Esophagus squamous epithelium (tissue), 5 donors: ENCODE data around the gene APLF. TPM values are rescaled to one million over a fixed set of nuclear protein-coding genes. Genes with fewer than 3 reads are reported as not detected.

Source experiments
- DNase-seq: peaks from one replicate; lab custom pipeline; 2025; lab: John Stamatoyannopoulos, UW
- H3K27ac ChIP-seq, 4 donors: fragments of 200-600 bp; sonication (generic); one replicate each; pipeline ENCODE4 v1.5.1; 2016 to 2019; ENCODE audit warnings: mild to moderate bottlenecking in 1 of 4
- H3K27me3 ChIP-seq, 4 donors: fragments of 200-600 bp; sonication (generic); 1 replicate in 3 of 4; 2 replicates in 1 of 4; pipeline versions ENCODE4 v1.5.1 to v1.6.0; 2017 to 2021; ENCODE audit warnings: antibody characterized with exemption in 1 of 4
- H3K36me3 ChIP-seq, 3 donors: fragments of 200-600 bp; sonication (generic); one replicate each; pipeline ENCODE4 v1.5.1; 2016 to 2019
- H3K4me1 ChIP-seq, 3 donors: fragments of 200-600 bp; sonication (generic); one replicate each; pipeline ENCODE4 v1.5.1; 2017 to 2019
- H3K4me3 ChIP-seq, 4 donors: fragments of 200-600 bp; sonication (generic); 1 replicate in 3 of 4; 2 replicates in 1 of 4; pipeline ENCODE4 v1.5.1; 2016 to 2019; ENCODE audit warnings: mild to moderate bottlenecking in 2 of 4, moderate library complexity in 1 of 4
- H3K9me3 ChIP-seq, 3 donors: fragments of 200-600 bp; sonication (generic); one replicate each; pipeline ENCODE4 v1.5.1; 2016 to 2019
- CTCF ChIP-seq, 6 experiments: fragments of 450-650 bp in 4 of 6; fragments of 200-600 bp in 2 of 6; sonication (generic) in 2 of 6; IDR thresholded peaks; one replicate each; pipeline ENCODE4 v1.5.1; 2016 to 2019; ENCODE audit warnings: antibody characterized with exemption in 6 of 6, mild to moderate bottlenecking in 4 of 6, moderate library complexity in 4 of 6
- POLR2A ChIP-seq, 4 donors: fragments of 450-650 bp; IDR thresholded peaks; one replicate each; pipeline ENCODE4 v1.6.1; 2017; ENCODE audit warnings: antibody characterized with exemption in 4 of 4, mild to moderate bottlenecking in 4 of 4, moderate library complexity in 3 of 4
- WGBS, 2 donors: methylation state at CpG; one replicate each; pipeline ENCODE4 v1.1.5; 2018; 5-methylcytosine and 5-hydroxymethylcytosine counted together
- intact Hi-C: fragments of 100-400 bp; cut with DNase I; formaldehyde crosslinking; loops from one replicate; pipeline ENCODE4 v1.15.0; 2022
- total RNA-seq, 4 donors: library from RNA; depleted of rRNA; stranded (reverse); fragments of >200 nt; gene quantifications; one replicate each; pipeline ENCODE4 v1.1.0, GENCODE V29; 2016
- donor health status: DM: yes; HTN: yes; CAD: no.

The APLF gene
- total RNA-seq, 4 donors from 2014 or later: 3.2 to 9.5 (median 4.7) TPM

DNA sequence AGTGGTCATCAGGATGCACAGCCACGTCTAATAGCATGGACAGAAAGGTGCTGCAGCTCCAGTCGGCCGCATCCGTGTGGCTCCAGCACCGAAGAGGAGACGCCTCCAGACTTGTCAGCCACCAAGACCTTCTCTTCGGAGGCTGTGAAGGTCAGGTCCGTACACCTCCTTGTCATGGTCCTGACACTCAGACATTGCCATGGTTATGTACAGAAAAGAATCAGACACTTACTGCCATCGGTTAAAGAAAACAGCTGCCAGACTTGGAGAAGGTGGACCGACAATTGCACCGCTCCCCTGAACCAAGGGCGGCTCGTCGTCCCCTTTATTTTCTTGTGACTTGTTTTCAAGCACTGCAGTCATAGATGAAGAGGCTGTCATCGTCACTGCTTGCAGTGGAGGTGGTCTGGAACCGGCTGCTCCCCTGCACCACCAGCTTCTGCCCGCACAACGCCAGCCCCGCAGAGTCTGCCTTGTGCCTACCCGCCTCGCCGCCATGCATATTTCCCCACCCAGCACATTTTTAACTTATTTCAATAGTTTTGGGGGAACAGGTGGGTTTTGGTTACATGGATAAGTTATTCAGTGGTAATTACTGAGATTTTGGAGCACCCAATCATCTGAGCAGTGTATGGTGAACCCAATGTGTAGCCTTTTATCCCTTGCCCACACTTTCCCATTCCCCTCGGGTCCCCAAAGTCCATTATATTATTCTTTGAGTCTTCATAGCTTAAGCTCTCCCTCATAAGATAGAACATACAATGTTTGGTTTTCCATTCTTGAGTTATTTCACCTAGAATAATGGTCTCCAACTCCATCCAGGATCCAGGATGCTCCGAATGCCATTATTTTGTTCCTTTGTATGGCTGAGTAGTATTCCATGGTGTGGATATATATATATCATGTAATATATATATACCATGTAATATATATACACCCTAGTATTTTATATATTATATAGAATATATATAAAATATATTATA, 18.4 kb upstream of the APLF start:
- Histone ChIP-seq H3K36me3 (no peaks in the 10 kb centered on the region), H3K4me3 (no peak overlapping the region), H3K9me3 (no peaks in the 10 kb centered on the region), H3K4me1 (no peaks in the 10 kb centered on the region), H3K27ac (no peak overlapping the region), H3K27me3 (no peaks in the 10 kb centered on the region)
- intact Hi-C loops: loop anchor here (10.0 kb wide), 1 partner anchor 324 kb away; no protein-coding TSS in a partner anchor
- no peak for TF ChIP-seq POLR2A (IDR thresholded peaks at IDR 0.05)
- TF ChIP-seq CTCF (IDR thresholded peaks at IDR 0.05): no peak
- 92 to 96% methylated on average over 17 to 23 of the region's 24 CpGs for WGBS, 2 donors
- no peak for DNase-seq

- no peak overlapping the region for H3K4me3 ChIP-seq
- H3K27ac ChIP-seq: no peak overlapping the region
- H3K27me3 ChIP-seq: no peaks in the 10 kb centered on the region
- H3K4me1 ChIP-seq: no peaks in the 10 kb centered on the region
- H3K9me3 ChIP-seq: no peaks in the 10 kb centered on the region
- TF ChIP-seq POLR2A (IDR thresholded peaks at IDR 0.05) (no peak), CTCF (IDR thresholded peaks at IDR 0.05) (no peak)
- WGBS, 2 donors: 54 to 60% methylated on average over 5 of the region's 5 CpGs
- no peaks in the 10 kb centered on the region for H3K36me3 ChIP-seq
- intact Hi-C loops: no loop called here
- no peak for DNase-seq
Measured at GRCh38 chr2:68452158-68452900, 15.1 kb upstream of the APLF start.

DNA sequence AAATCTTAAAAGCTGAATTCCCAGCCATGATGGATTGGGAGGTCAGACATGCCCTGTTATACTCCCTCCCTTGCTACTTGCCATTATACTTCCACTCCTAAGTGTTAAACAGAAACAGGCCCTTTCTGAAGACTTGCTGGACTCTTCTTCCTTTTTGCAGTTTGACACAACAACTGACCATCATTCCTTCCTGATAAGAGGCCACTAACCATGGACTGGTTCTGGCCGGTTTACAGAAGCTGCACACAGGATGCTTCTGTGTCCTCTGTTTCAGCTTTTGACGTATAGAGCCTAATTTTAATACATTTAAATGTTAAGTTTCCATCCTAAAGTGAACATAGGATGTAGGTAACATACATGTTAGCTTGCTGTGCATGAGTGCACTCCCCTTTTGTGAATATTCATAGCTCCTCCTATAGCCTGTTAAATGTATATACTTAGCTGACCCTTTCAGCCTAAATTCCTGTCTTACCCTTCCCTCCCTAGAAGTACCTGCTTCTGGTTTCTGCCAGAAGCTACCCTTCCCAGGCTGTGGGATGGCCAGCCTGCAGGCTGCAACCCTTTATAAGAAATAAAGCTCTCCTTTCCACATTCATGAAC, 13.5 kb upstream of the APLF start:
- no peak for TF ChIP-seq CTCF (IDR thresholded peaks at IDR 0.05)
- Histone ChIP-seq H3K27me3 (no peaks in the 10 kb centered on the region), H3K4me3 (no peak overlapping the region), H3K27ac (no peak overlapping the region), H3K4me1 (no peaks in the 10 kb centered on the region), H3K36me3 (no peaks in the 10 kb centered on the region), H3K9me3 (no peaks in the 10 kb centered on the region)
- intact Hi-C loops: no loop called here
- WGBS, 2 donors: 69 to 83% methylated on average over 2 of the region's 2 CpGs
- DNase-seq: no peak

DNA sequence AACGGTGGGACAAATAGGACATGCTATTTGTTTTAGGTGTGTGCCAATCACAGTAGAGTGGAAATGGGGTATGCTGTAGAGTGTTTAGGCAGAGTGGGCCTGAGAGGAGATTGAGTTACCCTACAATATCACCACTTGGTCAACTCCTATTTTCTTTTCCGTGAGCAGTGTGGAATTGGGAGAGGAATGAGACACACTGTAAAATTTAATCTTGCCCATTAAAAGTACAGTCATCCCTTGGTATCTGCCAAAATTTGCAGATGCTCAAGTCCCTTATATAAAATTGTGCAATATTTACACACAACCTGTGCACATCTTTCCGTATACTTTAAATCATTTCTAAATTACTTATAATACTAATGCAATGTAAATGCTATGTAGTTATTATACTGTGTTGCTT, 12.7 kb upstream of the APLF start:
- intact Hi-C loops: no loop called here
- Histone ChIP-seq H3K4me1 (no peaks in the 10 kb centered on the region), H3K27me3 (no peaks in the 10 kb centered on the region), H3K36me3 (no peaks in the 10 kb centered on the region), H3K9me3 (no peaks in the 10 kb centered on the region), H3K27ac (no peak overlapping the region), H3K4me3 (no peak overlapping the region)
- no peak for DNase-seq
- TF ChIP-seq CTCF (IDR thresholded peaks at IDR 0.05) (no peak), POLR2A (IDR thresholded peaks at IDR 0.05) (no peak)
- 72 to 84% methylated on average over 3 of the region's 3 CpGs for WGBS, 2 donors
